ENCODE measurements around the gene TAGLN3.

Gene TAGLN3

DNA sequence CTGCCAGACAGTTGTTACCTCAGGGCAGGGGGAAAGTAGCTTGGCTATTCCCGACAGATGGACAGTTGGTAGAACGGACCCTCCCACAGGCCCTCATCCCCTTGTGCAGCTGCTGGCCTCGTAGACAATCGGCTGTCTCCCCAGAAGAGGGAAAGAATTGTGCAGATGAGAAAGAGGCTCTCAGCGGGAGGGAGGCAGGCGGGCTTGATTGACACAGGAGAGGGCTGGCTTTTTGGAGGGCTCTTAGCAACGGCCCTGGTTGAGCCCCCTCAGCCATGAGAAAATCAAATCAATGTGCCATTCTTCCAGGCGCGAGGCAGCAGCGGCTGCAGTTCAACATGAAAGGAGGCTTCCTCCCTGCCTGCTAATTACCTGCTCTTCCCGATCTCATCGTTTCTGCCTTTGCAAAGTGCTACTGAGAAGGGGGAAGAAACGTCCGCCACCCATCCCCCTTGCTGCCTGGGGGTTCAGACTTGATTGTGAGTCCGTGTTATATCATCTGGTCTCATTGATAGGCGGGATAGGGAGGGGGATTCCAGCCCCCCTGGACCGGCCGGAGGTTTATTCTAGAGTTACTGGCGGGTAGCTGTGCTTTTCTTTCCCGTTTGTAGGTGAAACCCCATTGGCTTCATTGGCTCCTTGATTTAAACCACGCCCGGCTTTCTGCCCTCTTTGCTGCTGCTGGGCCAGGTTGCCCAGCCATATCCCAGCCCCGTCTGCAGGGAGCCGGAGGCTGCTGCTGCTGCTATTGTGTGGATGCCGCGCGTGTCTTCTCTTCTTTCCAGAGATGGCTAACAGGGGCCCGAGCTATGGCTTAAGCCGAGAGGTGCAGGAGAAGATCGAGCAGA lies at the start of gene TAGLN3:
Gene TAGLN3, plus strand, starts transcription at position 287 of the 848 bp plus-strand sequence. Its CDS starts 501 bp downstream, at position 788.
- FAIRE-seq = no peak

DNA sequence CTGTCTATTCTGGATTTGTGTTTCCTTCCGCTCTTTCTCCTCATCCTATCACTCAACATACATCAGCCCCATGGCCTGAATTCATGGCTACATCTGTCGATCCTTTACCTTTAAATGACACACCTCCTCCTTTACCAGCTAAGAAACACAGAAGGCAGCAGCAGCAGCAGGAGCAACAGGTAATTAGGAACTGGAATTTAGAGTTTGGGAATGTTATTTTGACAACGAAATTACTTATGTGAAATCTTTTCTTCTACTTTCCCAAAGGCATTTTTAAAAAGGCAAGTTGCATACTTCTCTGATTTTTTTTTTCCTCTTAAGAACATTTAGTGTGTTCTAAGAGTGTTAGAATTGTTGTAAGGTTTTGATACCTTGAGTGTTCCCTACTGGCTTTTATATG lies 49.0 kb upstream of the TAGLN3 start:
- no peak for FAIRE-seq

- no peak for FAIRE-seq
Measured at GRCh38 chr3:111951032-111951431, 47.7 kb upstream of the TAGLN3 start.

- no peak for FAIRE-seq
Measured at GRCh38 chr3:111952086-111952485, 46.6 kb upstream of the TAGLN3 start.

DNA sequence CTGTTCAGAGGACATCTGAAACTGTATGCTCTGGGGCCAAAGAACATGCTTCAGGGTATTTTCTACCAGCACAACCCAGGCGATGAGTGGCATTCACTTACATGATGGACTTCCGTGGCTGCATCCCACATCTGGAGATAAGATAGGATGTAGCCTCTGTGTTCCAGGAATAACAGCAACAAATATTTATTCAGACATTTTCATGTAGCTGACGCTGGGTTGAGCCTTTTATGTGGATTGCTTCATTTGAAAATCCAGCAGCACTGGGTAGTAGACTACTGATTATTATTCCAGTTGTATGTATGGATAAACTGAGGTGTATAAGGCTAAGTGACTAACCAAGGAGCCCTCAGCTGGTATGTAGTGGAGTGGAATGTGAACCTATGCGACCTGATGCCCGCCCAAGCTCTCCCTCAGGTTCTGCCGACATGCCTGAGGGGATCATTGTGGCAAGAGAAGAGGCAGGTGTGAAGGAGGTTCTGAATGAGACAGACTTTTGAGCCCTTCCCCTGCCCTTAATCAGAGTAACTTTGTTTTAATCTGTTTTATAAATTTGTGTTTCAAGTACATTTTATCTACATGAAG lies 45.8 kb upstream of the TAGLN3 start:
- FAIRE-seq = no peak

DNA sequence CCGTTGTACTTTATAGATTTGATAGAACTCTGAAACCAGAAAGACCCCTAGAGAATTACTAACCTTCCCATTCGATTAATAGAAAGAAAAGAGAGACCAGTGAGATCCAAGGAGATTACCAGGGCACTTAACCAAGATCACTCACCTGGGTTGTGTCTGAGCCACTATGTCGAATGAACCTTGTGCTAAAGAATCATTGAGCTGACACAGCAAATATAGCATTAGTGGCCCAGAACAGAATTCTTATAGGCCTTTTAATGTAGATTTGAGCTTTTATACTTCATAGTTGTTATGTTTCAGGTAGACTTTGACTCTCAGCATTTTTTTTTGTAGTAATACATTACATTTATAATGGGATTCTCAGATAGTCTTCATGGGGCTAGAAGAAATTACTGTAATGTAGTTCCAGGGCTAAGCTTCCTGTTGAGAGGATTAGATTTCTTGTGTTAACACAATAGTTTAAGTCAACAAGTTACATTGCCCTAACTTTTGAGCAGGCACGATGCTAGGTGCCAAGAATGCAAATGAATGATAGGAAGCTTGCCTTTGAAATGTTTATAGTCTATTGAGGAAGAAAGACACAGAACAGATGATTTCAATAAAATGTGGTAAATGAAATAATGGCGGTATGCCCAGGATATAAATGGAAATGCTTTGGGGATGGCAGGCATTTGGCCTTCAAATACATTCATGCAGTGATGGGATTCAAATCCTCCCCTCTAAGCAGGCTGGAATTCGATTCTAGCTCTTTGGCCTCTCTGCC lies 44.3 kb upstream of the TAGLN3 start:
- no peak for FAIRE-seq

- no peak for FAIRE-seq
Measured at GRCh38 chr3:111955876-111956275, 42.8 kb upstream of the TAGLN3 start.

- FAIRE-seq = no peak
Measured at GRCh38 chr3:111956449-111956848, 42.3 kb upstream of the TAGLN3 start.

GRCh38 chr3:111956995-111957734 lies 41.6 kb upstream of the TAGLN3 start:
- FAIRE-seq = no peak

DNA sequence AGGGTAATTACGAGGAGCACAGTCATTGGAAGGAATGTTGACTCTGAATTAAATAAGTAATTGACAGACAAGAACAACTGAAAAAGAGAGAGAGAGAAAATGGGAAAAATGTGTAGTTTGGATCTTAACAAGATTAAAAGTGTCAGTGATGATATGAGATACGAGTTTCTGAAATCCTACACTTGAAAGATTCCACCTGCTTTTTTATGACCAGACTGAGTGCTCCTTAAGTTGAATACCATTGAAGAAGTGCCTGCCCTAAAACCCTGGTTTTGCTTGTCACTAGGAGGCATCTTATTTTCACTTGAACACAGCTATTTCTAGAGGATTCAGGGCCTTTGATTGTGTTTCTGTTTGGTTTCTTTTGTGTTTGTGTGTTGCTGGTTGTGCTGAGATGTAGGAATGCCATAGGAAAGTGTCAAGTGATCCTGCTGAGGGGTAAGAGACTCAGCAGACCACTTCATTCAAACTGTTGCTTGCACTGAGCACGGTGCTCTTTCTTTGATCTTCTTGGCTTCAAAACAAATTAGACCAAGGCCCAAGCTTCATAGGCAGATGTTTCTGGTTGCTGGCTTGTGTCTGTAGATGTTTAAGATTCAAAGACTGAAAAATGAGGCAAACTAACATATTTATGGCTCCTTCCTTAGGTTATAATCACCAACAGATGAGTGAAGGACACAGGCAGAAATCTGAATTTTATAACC lies 37.1 kb upstream of the TAGLN3 start:
- FAIRE-seq = no peak

GRCh38 chr3:111963424-111963823 lies 35.3 kb upstream of the TAGLN3 start:
- no peak for FAIRE-seq

GRCh38 chr3:111965484-111965883 lies 33.2 kb upstream of the TAGLN3 start:
- no peak for FAIRE-seq

DNA sequence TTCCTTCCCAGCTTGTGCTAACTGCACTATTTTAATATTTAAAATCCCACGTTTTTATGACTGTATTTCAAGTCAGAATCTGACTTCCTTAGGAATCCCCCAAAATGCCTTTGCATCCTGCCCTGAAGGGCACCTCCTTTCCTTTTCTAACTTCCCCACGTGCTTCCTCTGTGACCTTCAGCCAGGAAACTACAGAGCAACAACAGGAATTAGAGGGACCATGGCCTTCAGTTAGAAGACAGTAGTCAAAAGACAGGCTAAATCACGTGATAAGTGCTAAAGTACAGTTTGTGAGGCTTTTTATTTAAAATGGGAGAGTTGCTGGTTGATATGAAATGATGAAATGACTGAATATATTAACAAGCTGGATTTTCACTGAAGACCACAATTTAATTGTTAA lies 31.7 kb upstream of the TAGLN3 start:
- no peak for FAIRE-seq

- peak; percentile 65 for FAIRE-seq
Measured at GRCh38 chr3:111967651-111968274, 31.0 kb upstream of the TAGLN3 start.

DNA sequence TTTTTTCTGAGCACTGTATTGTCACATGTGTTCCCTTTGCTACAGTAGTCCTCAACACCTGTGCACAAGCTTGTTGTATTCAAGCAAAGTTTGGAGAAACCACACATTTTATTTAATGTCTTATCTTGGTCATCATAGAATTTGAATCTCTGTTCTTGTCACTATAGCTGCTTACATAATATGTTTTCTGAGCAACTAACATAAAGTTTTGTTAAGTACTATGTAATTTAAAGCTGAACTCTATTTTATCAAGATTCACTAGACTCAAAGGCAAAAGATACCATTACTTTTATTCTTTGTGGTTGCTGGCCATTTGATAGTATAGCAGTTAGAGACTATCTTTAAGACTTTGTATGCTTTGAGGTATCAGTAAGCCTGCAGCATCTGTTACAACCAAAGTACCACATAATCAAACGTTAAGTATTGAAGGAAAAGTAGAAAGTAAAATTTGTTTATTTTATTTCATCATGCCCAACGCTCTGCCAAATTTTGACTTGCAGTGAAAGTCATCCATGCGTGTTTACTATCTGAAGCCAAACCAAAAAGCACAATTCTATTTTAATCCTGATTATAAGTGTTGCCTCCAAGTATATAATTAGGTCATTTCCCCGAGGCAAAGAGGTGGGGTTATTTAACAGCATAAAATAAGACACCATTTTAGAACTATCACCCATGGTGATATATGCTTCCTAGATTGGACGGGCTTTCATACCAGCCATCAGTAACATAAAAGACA lies 30.2 kb upstream of the TAGLN3 start:
- no peak for FAIRE-seq

DNA sequence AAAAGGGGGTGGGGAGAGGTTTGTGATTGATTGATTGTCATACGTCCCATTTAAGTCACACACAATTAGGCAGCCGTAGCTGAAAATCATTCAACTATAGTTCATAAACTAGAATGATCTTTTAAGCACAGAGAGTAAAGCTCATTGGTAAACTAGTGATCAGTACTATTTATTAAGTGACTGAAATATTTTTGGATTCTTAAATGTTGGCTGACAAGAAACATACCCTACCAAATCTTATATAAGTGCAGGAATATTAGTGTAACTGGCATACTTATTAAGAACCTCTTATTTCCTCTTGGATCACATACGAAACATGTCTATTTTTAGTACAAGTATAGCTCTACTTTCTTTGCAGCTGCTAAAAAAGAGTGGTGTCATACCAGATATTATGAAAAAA lies 28.3 kb upstream of the TAGLN3 start:
- FAIRE-seq = no peak

- no peak for FAIRE-seq
Measured at GRCh38 chr3:111971533-111972130, 27.1 kb upstream of the TAGLN3 start.

DNA sequence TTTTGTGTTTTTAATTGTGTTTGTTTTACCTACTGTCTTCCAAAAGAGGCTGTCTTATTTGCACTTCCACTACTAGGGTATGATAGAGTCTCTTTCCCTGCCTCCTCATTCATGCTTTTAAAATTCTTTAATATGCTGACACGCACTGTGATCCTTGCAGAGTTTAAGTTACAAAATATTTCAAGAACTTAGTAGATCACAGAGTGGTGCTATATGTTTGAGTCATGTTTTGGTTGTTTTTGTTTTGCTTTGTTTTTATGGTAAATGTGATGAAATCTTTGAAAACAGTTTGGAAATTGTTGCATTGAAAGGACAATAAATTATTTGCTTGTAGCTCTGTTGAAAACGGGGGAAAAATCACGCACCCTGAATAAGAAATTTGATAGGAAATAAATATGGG lies 25.8 kb upstream of the TAGLN3 start:
- FAIRE-seq = no peak

DNA sequence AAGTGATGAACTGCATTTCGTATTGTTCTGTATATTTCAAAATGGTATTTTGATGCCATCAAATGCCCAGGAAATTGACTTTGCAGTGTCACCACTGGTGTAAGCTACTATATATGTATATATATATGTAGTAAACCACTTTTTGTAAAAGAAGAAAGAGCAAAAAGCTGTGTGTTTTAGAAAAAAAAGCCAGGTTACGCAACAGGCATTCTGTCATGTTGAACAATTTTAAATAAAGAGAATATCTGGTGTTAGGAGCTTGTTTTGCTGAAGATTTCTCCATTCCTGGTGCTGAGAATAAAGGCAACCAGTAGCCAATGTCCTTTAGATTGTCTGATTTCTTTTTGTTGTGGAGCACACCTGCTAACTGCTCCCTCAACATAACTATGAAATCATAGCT lies 23.6 kb upstream of the TAGLN3 start:
- FAIRE-seq = no peak

GRCh38 chr3:111976254-111976653 lies 22.5 kb upstream of the TAGLN3 start:
- FAIRE-seq = no peak

All from colon (tissue), 2 donors.